ENCODE measurements around the gene PSPH.
"Not testable (repeated sequence)": the region's sequence is repeated elsewhere in the genome, so short reads cannot be mapped to it uniquely, and the experiment has no call there.

Gene PSPH

GRCh38 chr7:56051339-56052191 is at the start of gene PSPH, which contains the start of gene CCT6A:
Gene PSPH (minus strand): TSS chr7:56051444. CDS start chr7:56021212, 30,232 bp downstream.
Gene CCT6A (plus strand): TSS chr7:56051765. CDS start chr7:56051849, 84 bp downstream.
- peak; percentile 96 for DNase-seq

- DNase-seq, result no peak
These were observed 48.4 kb upstream of the PSPH start for GRCh38 chr7:56099653-56100052.

GRCh38 chr7:56098187-56099008 is 47.2 kb upstream of the PSPH start:
- not testable (repeated sequence) for DNase-seq

- no peak for DNase-seq
These were observed 46.5 kb upstream of the PSPH start for GRCh38 chr7:56097700-56098099.

- peak; percentile 48 for DNase-seq
These were observed 41.7 kb upstream of the PSPH start, which contains the start of gene PHKG1 for GRCh38 chr7:56092789-56093531. Gene PHKG1 (minus strand): TSS chr7:56092952. CDS start chr7:56088941, 4,011 bp downstream.

GRCh38 chr7:56092388-56092787 is 41.1 kb upstream of the PSPH start:
- DNase-seq, result not testable (repeated sequence)

- DNase-seq, result no peak
These were observed 40.3 kb upstream of the PSPH start for GRCh38 chr7:56091591-56091990.

GRCh38 chr7:56087445-56087844 is 36.2 kb upstream of the PSPH start:
- DNase-seq, result no peak

GRCh38 chr7:56086761-56087160 is 35.5 kb upstream of the PSPH start:
- no peak for DNase-seq

- DNase-seq, result no peak
These were observed 32.0 kb upstream of the PSPH start for GRCh38 chr7:56083150-56083785.

- no peak for DNase-seq
These were observed 30.5 kb upstream of the PSPH start for GRCh38 chr7:56081626-56082340.

- not testable (repeated sequence) for DNase-seq
These were observed 29.6 kb upstream of the PSPH start for GRCh38 chr7:56080726-56081435.

GRCh38 chr7:56079450-56080185 is 28.4 kb upstream of the PSPH start:
- DNase-seq, result peak; percentile 80

- no peak for DNase-seq
These were observed 27.0 kb upstream of the PSPH start for GRCh38 chr7:56078196-56078595.

GRCh38 chr7:56077681-56078080 is 26.4 kb upstream of the PSPH start:
- DNase-seq, result no peak

- DNase-seq, result peak; percentile 66
These were observed 23.1 kb upstream of the PSPH start for GRCh38 chr7:56074371-56074791.

GRCh38 chr7:56066376-56066775 is 15.1 kb upstream of the PSPH start:
- DNase-seq, result not testable (repeated sequence)

- peak; percentile 37 for DNase-seq
These were observed 12.8 kb upstream of the PSPH start, which contains the start of gene SUMF2 for GRCh38 chr7:56063882-56064625. Gene SUMF2 (plus strand): TSS chr7:56064286. CDS start chr7:56064312, 26 bp downstream.

GRCh38 chr7:56063500-56063881 is 12.2 kb upstream of the PSPH start:
- DNase-seq, result no peak

Measured in NCI-H2081 treated with DMSO at 0.1 percent for 48 hours (cell line).